Neural cell (in vitro differentiated cells): ENCODE measurements around the gene ARHGAP40. TPM values are rescaled to one million over a fixed set of nuclear protein-coding genes. Genes with fewer than 3 reads are reported as not detected.

ENCODE experiments used
- H2AFZ ChIP-seq: fragments of 200-600, 300-800 bp; sonication (generic), shearing (Covaris generic); 2 replicates; pipeline ENCODE4 v1.6.0; 2014; ENCODE audit warnings: low read depth, mild to moderate bottlenecking, antibody characterized with exemption, low read length, moderate library complexity
- H3F3A ChIP-seq: fragments of 200-600 bp; shearing (Covaris generic); 2 replicates; pipeline ENCODE4 v1.6.1; 2016; ENCODE audit warnings: mild to moderate bottlenecking, moderate library complexity, mixed read lengths, antibody characterized with exemption, low read length; ENCODE audit not compliant: insufficient read depth, poor library complexity, severe bottlenecking
- H3K27ac ChIP-seq: fragments of 200-600, 300-800 bp; sonication (generic), shearing (Covaris generic); 2 replicates; pipeline ENCODE4 v1.5.1; 2014; ENCODE audit warnings: mild to moderate bottlenecking, low read length, moderate library complexity
- H3K27me3 ChIP-seq: fragments of 300-800, 200-600 bp; sonication (generic), shearing (Covaris generic); 2 replicates; pipeline ENCODE4 v1.6.0; 2014; ENCODE audit warnings: mild to moderate bottlenecking, low read depth, low read length, moderate library complexity; ENCODE audit not compliant: insufficient read depth
- H3K36me3 ChIP-seq: fragments of 300-800, 200-600 bp; sonication (generic), shearing (Covaris generic); 2 replicates; pipeline ENCODE4 v1.5.1; 2014; ENCODE audit warnings: mild to moderate bottlenecking, antibody characterized with exemption, low read length, moderate library complexity; ENCODE audit not compliant: insufficient read depth
- H3K4me2 ChIP-seq: fragments of 300-800, 200-600 bp; sonication (generic), shearing (Covaris generic); 2 replicates; pipeline ENCODE4 v1.6.0; 2014; ENCODE audit warnings: mild to moderate bottlenecking, low read length
- H3K4me3 ChIP-seq: fragments of 300-800, 200-600 bp; sonication (generic), shearing (Covaris generic); 2 replicates; pipeline ENCODE4 v1.5.1; 2014; ENCODE audit warnings: mild to moderate bottlenecking, low read length, moderate library complexity
- H3K79me2 ChIP-seq: fragments of 200-600 bp; shearing (Covaris generic); replicated peaks from 2 replicates; pipeline ENCODE4 v1.6.0; 2014; ENCODE audit warnings: mild to moderate bottlenecking, low read length, moderate library complexity; ENCODE audit not compliant: insufficient read depth
- H3K9ac ChIP-seq: fragments of 300-800, 200-600 bp; sonication (generic), shearing (Covaris generic); 2 replicates; pipeline ENCODE4 v1.6.1; 2016; ENCODE audit warnings: mild to moderate bottlenecking, low read length, mixed read lengths
- H3K9me2 ChIP-seq: fragments of 200-600 bp; shearing (Covaris generic); 2 replicates; pipeline ENCODE4 v1.6.1; 2016; ENCODE audit warnings: mild to moderate bottlenecking, low read length, mixed read lengths; ENCODE audit not compliant: insufficient read depth
- H3K9me3 ChIP-seq: fragments of 200-600, 300-800 bp; sonication (generic), shearing (Covaris generic); 2 replicates; pipeline ENCODE4 v1.6.1; 2016; ENCODE audit warnings: mild to moderate bottlenecking, mixed run types, low read length, moderate library complexity, mixed read lengths
- H4K20me1 ChIP-seq: fragments of 200-600 bp; shearing (Covaris generic); 2 replicates; pipeline ENCODE4 v1.6.1; 2016; ENCODE audit warnings: mild to moderate bottlenecking, mixed run types; ENCODE audit not compliant: insufficient read depth
- CTCF ChIP-seq: fragments of 450-650 bp; IDR thresholded peaks from 2 replicates; pipeline ENCODE4 v1.5.1; 2014; ENCODE audit warnings: antibody characterized with exemption, mild to moderate bottlenecking, moderate library complexity; ENCODE audit not compliant: poor library complexity, severe bottlenecking
- EP300 ChIP-seq: fragments of 450-650 bp; conservative IDR thresholded peaks from 2 replicates; pipeline ENCODE4 v1.6.1; 2014; ENCODE audit warnings: antibody characterized with exemption, mild to moderate bottlenecking, moderate library complexity; ENCODE audit not compliant: poor library complexity, severe bottlenecking
- EZH2 ChIP-seq: fragments of 200-600, 300-800 bp; shearing (Covaris generic), sonication (generic); IDR thresholded peaks from 2 replicates; pipeline ENCODE4 v1.6.1; 2014; ENCODE audit warnings: antibody characterized with exemption, low read length, borderline replicate concordance, mild to moderate bottlenecking; ENCODE audit not compliant: insufficient read depth, poor library complexity, severe bottlenecking
- MXI1 ChIP-seq: fragments of 450-650 bp; conservative IDR thresholded peaks from 2 replicates; pipeline ENCODE4 v1.6.1; 2014; ENCODE audit warnings: antibody characterized with exemption, mild to moderate bottlenecking; ENCODE audit not compliant: poor library complexity, severe bottlenecking
- POLR2AphosphoS5 ChIP-seq: IDR thresholded peaks from 2 replicates; pipeline ENCODE4 v1.6.1; 2012
- RAD21 ChIP-seq: fragments of 450-650 bp; conservative IDR thresholded peaks from 2 replicates; pipeline ENCODE4 v1.6.1; 2014; ENCODE audit warnings: antibody characterized with exemption, mild to moderate bottlenecking, moderate library complexity
- REST ChIP-seq: IDR thresholded peaks from 2 replicates; pipeline ENCODE4 v1.6.1; 2012; ENCODE audit warnings: borderline replicate concordance
- SMC3 ChIP-seq: fragments of 450-650 bp; conservative IDR thresholded peaks from 2 replicates; pipeline ENCODE4 v1.6.1; 2014; ENCODE audit warnings: antibody characterized with exemption, mild to moderate bottlenecking, moderate library complexity; ENCODE audit not compliant: poor library complexity
- TAF1 ChIP-seq: IDR thresholded peaks from 2 replicates; pipeline ENCODE4 v1.6.1; 2012; ENCODE audit warnings: low read depth
- polyA plus RNA-seq: library from polyadenylated mRNA; depleted of rRNA; stranded (reverse); fragments of >200 nt; gene quantifications from 2 replicates; pipeline ENCODE4 v1.2.3, GENCODE V29; 2014

The ARHGAP40 gene
- polyA plus RNA-seq, 1 donor from 2014 or later, result 0.61 TPM

- no peaks in the 10 kb centered on the region for H3K79me2 ChIP-seq
- no peak overlapping the region for H3K4me2 ChIP-seq
- no peak overlapping the region for H3K9ac ChIP-seq
- no peak overlapping the region for H2AFZ ChIP-seq
- H3F3A ChIP-seq, result no peaks in the 10 kb centered on the region
- H3K27me3 ChIP-seq, result no peaks in the 10 kb centered on the region
- peaks cover 13% of the 10 kb centered on the region for H3K36me3 ChIP-seq
- no peak overlapping the region for H3K27ac ChIP-seq
- no peak for TF ChIP-seq POLR2AphosphoS5
- TF ChIP-seq RAD21, result no peak
- no peak for TF ChIP-seq MXI1
- no peak for TF ChIP-seq EZH2
- no peak for TF ChIP-seq EP300
- TF ChIP-seq TAF1, result no peak
- TF ChIP-seq REST, result no peak
- TF ChIP-seq CTCF, result no peak
- TF ChIP-seq SMC3, result no peak
- no peak overlapping the region for H3K4me3 ChIP-seq
- H3K9me2 ChIP-seq, result no peaks in the 10 kb centered on the region
- H3K9me3 ChIP-seq, result no peaks in the 10 kb centered on the region
- no peaks in the 10 kb centered on the region for H4K20me1 ChIP-seq
Observed at GRCh38 chr20:38555395-38555794, 46.2 kb upstream of the ARHGAP40 start.

- no peak overlapping the region for H2AFZ ChIP-seq
- H3K79me2 ChIP-seq, result no peaks in the 10 kb centered on the region
- no peaks in the 10 kb centered on the region for H4K20me1 ChIP-seq
- H3F3A ChIP-seq, result no peaks in the 10 kb centered on the region
- H3K9me2 ChIP-seq, result no peaks in the 10 kb centered on the region
- TF ChIP-seq EZH2, result no peak
- no peak for TF ChIP-seq EP300
- no peak for TF ChIP-seq POLR2AphosphoS5
- TF ChIP-seq SMC3, result no peak
- TF ChIP-seq TAF1, result no peak
- no peak for TF ChIP-seq RAD21
- TF ChIP-seq MXI1, result no peak
- no peak for TF ChIP-seq CTCF
- no peak for TF ChIP-seq REST
- H3K4me2 ChIP-seq, result no peak overlapping the region
- H3K27ac ChIP-seq, result no peak overlapping the region
- no peak overlapping the region for H3K9ac ChIP-seq
- no peaks in the 10 kb centered on the region for H3K9me3 ChIP-seq
- H3K36me3 ChIP-seq, result peaks cover 8% of the 10 kb centered on the region
- H3K4me3 ChIP-seq, result no peak overlapping the region
- no peaks in the 10 kb centered on the region for H3K27me3 ChIP-seq
Observed at GRCh38 chr20:38557174-38557573, 44.4 kb upstream of the ARHGAP40 start.
